KOPT-K1 (cell line): ENCODE results near the gene TNFRSF6B.

Source experiments
- H3K27ac ChIP-seq: fragments of 200-600 bp; sonication (generic); 2 replicates; pipeline ENCODE4 v1.5.1; 2016; ENCODE audit warnings: antibody characterized with exemption, mild to moderate bottlenecking, low read depth, low read length; ENCODE audit not compliant: poor library complexity, severe bottlenecking
- H3K36me3 ChIP-seq: fragments of 200-600 bp; sonication (generic); 2 replicates; pipeline ENCODE4 v1.5.1; 2017; ENCODE audit warnings: antibody characterized with exemption, mild to moderate bottlenecking, low read length, moderate library complexity; ENCODE audit not compliant: insufficient read depth
- H3K9me3 ChIP-seq: fragments of 200-600 bp; sonication (generic); 2 replicates; pipeline ENCODE4 v1.5.1; 2017; ENCODE audit warnings: antibody characterized with exemption, low read length, mild to moderate bottlenecking; ENCODE audit not compliant: insufficient read depth, poor library complexity, severe bottlenecking

The TNFRSF6B gene

GRCh38 chr20:63738687-63739129, 42.3 kb downstream of the TNFRSF6B start:
- Histone ChIP-seq H3K9me3 (no peaks in the 10 kb centered on the region), H3K27ac (no peak overlapping the region), H3K36me3 (peaks cover 32% of the 10 kb centered on the region)

- H3K27ac ChIP-seq: no peak within 1 kb of the TSS
- H3K36me3 ChIP-seq: peaks cover 25% of the 10 kb centered on the region
Observed at GRCh38 chr20:63739130-63740069, 42.9 kb downstream of the TNFRSF6B start, which contains the start of gene SLC2A4RG. Gene SLC2A4RG (plus strand): TSS chr20:63739776. CDS start chr20:63739913, 137 bp downstream.

GRCh38 chr20:63740070-63740626, 43.7 kb downstream of the TNFRSF6B start:
- Histone ChIP-seq H3K36me3 (peaks cover 18% of the 10 kb centered on the region), H3K27ac (no peak overlapping the region), H3K9me3 (no peaks in the 10 kb centered on the region)

More at GRCh38 chr20:63739130-63740069, 42.9 kb downstream of the TNFRSF6B start, which contains the start of gene SLC2A4RG:
- no peaks in the 10 kb centered on the region for H3K9me3 ChIP-seq

DNA sequence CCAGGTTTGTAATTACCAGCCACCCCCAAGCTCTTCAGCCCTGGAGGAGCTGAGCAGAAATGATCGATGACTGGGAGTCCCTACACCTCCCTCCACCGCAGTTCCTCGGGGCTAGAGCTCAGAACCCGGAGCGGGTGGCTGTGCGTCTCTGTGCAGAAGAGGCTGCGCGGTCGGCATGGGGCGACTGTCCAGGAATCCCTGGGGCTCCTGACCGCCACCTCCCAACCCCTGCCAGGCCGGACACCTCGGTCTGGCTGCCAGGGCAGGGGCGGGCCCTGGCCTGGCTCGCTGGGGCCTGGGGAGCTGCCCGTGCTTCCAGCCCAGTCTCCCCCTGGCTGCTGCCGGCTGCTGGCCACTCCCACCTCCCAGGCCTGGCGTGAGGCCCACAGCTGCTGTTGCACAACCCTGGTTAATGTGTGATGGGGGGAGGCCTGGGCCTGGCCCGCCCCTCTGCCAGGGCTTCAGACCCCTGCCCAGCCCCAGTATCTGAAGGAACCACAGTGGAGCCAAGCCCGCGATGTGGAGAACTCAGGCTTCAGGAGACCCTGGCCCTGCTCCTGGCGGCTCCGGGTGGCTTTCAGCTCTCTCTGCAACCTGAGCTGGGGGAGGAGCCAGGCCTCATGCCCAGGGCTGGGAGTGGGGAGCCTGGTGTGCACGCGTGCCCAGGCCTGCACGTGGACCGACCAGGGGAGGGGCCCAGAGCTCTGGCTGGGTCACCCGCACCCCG, 44.3 kb downstream of the TNFRSF6B start:
- no peaks in the 10 kb centered on the region for H3K9me3 ChIP-seq
- peaks cover 11% of the 10 kb centered on the region for H3K36me3 ChIP-seq
- H3K27ac ChIP-seq: no peak overlapping the region

DNA sequence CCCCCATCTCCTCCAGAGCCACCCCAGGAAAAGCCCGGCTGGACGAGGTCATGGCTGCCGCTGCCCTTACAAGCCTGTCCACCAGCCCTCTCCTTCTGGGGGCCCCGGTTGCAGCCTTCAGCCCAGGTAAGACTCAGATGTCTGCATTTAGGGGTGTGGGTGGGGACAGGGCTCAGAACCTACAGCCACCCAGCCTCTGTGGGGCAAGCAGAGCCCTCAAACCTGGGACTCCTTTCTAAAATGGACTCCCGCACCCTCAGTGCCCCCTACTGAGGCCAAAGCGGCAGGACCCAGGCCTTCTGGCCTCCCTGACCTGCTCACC, 44.9 kb downstream of the TNFRSF6B start:
- H3K27ac ChIP-seq: no peak overlapping the region
- peaks cover 8% of the 10 kb centered on the region; the same call in 1 of the 2 replicates for H3K36me3 ChIP-seq

GRCh38 chr20:63741676-63742380, 45.4 kb downstream of the TNFRSF6B start:
- Histone ChIP-seq H3K36me3 (peaks cover 8% of the 10 kb centered on the region; the same call in 1 of the 2 replicates), H3K27ac (no peak overlapping the region), H3K9me3 (no peaks in the 10 kb centered on the region)

More for the DNA sequence above, 44.9 kb downstream of the TNFRSF6B start:
- H3K9me3 ChIP-seq: no peaks in the 10 kb centered on the region

GRCh38 chr20:63742381-63743024, 46.1 kb downstream of the TNFRSF6B start:
- Histone ChIP-seq H3K9me3 (no peaks in the 10 kb centered on the region), H3K36me3 (peaks cover 8% of the 10 kb centered on the region; the same call in 1 of the 2 replicates), H3K27ac (no peak overlapping the region)

DNA sequence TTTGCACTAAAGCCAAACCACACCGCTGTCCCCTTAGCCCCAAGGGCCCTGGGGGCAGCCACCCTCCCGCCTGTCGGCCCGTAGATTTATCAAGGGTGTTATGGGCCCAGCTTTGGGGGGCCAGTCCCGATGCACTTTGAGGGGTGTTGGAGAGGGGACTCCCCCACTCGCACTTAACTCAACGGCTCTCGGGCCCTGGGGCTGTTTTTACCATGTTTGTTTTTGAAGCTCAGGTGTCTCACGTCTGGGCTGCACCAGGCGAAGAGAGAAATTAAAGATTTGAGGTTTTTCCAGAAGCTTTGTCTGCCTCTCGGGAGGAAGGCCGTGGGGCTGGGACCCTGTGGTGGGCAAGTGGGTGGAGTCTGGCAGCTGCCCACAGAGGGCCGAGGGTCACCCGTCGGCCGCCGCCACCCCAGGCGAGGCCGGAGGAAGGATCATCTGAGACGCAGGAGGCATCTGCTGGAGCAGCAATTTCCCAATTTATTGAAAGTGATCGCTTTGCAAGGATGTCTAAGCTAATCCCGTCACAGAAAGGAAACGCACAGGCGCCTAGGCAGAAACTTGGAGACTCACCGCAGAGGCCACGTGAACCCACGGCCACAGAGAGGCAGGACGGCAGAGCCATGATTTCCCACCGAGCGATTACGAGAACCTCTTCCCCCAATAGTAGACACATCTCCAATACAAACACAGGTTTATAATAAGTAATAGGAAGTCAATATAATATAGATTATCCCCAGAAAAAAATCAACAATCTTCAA, 46.9 kb downstream of the TNFRSF6B start:
- peaks cover 8% of the 10 kb centered on the region; the same call in 1 of the 2 replicates for H3K36me3 ChIP-seq
- H3K27ac ChIP-seq: no peak overlapping the region

DNA sequence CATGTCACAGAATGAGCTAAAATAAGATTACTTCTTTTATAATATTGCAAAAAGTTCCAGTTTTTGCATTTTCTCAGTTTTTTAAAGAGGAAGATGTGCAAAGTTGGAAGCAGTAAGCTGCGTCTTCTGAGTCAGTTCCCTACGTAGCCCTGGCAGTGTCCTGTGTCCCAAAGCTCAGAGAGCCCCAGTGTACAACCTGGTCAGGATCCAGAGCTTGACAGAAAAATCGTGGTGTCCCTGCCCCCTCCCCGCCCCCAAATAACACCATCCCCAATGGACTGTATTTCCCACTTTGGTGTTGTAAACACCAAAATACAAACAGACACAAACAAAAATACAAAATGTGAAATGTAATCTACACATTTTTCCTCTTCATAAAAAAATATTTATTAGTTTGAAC, 47.7 kb downstream of the TNFRSF6B start:
- Histone ChIP-seq H3K9me3 (no peaks in the 10 kb centered on the region), H3K36me3 (peaks cover 5% of the 10 kb centered on the region; the same call in 1 of the 2 replicates), H3K27ac (no peak overlapping the region)

More for the DNA sequence above, 46.9 kb downstream of the TNFRSF6B start:
- H3K9me3 ChIP-seq: no peaks in the 10 kb centered on the region

DNA sequence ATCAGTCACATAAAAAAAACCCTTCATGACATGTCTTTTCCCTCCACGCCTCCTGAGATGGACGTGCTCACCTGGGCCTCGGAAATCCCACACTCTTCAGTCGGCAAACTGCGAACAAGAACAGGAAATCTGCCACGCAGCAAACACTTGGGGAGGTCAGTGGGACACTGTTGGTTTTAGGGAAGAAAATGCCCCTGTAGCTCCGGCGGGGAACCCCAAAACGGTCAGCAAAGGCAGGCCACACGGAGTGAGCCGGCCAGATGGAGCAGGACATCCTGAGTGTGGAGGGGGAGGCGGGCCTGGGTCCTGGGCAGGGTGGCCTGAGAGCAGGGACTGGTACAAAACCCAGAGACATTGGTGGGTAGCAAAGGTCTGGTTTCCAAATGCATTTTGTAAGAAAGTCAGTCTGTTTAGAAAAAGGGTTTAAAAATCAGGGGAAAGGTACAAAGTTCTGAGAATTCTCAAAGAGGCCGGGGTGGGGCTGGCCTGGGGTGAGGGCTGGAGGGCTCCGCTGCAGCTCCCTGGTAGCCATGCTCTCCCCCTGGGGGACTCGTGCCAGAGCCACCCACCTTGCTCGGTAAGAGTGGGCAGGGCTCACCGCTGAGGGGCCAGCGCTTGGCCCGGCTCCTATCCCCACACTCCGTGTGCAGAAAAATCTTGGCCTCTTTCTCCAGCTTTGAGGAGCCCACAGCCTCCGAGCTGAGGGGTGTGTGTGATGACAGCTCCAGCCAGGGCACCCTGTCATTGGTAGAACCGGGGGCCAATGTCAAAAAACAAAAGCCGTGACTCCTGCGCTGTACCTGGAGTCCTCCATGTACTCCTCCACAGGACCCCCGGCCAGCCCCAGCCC, 48.3 kb downstream of the TNFRSF6B start:
- Histone ChIP-seq H3K36me3 (peaks cover 5% of the 10 kb centered on the region; the same call in 1 of the 2 replicates), H3K27ac (no peak overlapping the region), H3K9me3 (no peaks in the 10 kb centered on the region)

DNA sequence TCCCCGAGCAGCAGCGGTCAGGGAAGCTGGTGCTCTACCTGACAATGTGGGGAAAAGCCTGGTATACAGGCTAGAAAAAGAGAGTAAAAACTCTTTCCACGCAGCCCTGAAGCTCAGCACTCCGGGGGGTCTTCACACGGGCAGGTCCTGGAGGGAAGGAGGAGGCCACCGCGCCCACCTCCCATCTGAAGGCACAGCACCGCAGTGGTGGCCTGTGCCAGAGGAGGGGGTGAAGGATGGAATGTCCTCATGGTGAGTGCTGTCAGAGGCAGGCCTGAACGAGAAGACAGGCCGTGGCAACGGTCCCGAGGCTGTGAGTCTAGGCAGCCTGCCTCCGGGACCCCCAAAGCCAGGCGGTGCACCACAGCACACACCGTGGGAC, 49.0 kb downstream of the TNFRSF6B start:
- H3K36me3 ChIP-seq: peaks cover 5% of the 10 kb centered on the region; the same call in 1 of the 2 replicates
- H3K9me3 ChIP-seq: no peaks in the 10 kb centered on the region
- no peak overlapping the region for H3K27ac ChIP-seq

GRCh38 chr20:63745961-63746731, 49.7 kb downstream of the TNFRSF6B start:
- no peak overlapping the region for H3K27ac ChIP-seq
- no peaks in the 10 kb centered on the region for H3K9me3 ChIP-seq
- peaks cover 5% of the 10 kb centered on the region; the same call in 1 of the 2 replicates for H3K36me3 ChIP-seq
